GM21367 (cell line): ENCODE measurements around the gene HNRNPU.

Experiments
- ATAC-seq: cut with Tn5 transposase; IDR thresholded peaks from one replicate; pipeline ENCODE4 v1.9.1; 2021; ENCODE audit not compliant: unreplicated experiment

The HNRNPU gene

GRCh38 chr1:244864253-244865027 lies at the start of gene HNRNPU:
TSS of gene HNRNPU (minus strand) at chr1:244864543. CDS start at chr1:244864307, 236 bp downstream.
- ATAC-seq = peak; percentile 52

- ATAC-seq = no peak
Observed at GRCh38 chr1:244913806-244914205, 49.5 kb upstream of the HNRNPU start.

GRCh38 chr1:244904119-244904518 lies 39.8 kb upstream of the HNRNPU start:
- no peak for ATAC-seq

- ATAC-seq = no peak
Observed at GRCh38 chr1:244901400-244902015, 37.2 kb upstream of the HNRNPU start.

GRCh38 chr1:244897476-244898254 lies 33.3 kb upstream of the HNRNPU start:
- ATAC-seq = no peak

- no peak for ATAC-seq
Observed at GRCh38 chr1:244896550-244896949, 32.2 kb upstream of the HNRNPU start.

GRCh38 chr1:244893836-244894235 lies 29.5 kb upstream of the HNRNPU start:
- no peak for ATAC-seq

GRCh38 chr1:244887281-244887680 lies 22.9 kb upstream of the HNRNPU start:
- ATAC-seq = no peak

- no peak for ATAC-seq
Observed at GRCh38 chr1:244881552-244882280, 17.4 kb upstream of the HNRNPU start.

- no peak for ATAC-seq
Observed at GRCh38 chr1:244878681-244879080, 14.3 kb upstream of the HNRNPU start.

- no peak for ATAC-seq
Observed at GRCh38 chr1:244876228-244876910, 12.0 kb upstream of the HNRNPU start.

GRCh38 chr1:244874974-244875579 lies 10.7 kb upstream of the HNRNPU start:
- ATAC-seq = no peak

GRCh38 chr1:244869950-244870349 lies 5.6 kb upstream of the HNRNPU start:
- no peak for ATAC-seq

- no peak for ATAC-seq
Observed at GRCh38 chr1:244869364-244869827, 5.1 kb upstream of the HNRNPU start.

GRCh38 chr1:244868484-244869363 lies 4.4 kb upstream of the HNRNPU start:
- ATAC-seq = no peak

GRCh38 chr1:244866355-244866754 lies 2.0 kb upstream of the HNRNPU start:
- no peak for ATAC-seq

GRCh38 chr1:244865820-244866219 lies 1.5 kb upstream of the HNRNPU start:
- ATAC-seq = no peak

- ATAC-seq = no peak
Observed at GRCh38 chr1:244865028-244865371, 657 bp upstream of the HNRNPU start.
